ENCODE measurements around the gene IMMP2L. TPM values are rescaled to one million over a fixed set of nuclear protein-coding genes. Genes with fewer than 3 reads are reported as not detected.

The IMMP2L gene
- total and polyA plus RNA-seq, 8 donors: 2.5 to 40.8 (median 20.0) TPM; not detected in 1

DNA sequence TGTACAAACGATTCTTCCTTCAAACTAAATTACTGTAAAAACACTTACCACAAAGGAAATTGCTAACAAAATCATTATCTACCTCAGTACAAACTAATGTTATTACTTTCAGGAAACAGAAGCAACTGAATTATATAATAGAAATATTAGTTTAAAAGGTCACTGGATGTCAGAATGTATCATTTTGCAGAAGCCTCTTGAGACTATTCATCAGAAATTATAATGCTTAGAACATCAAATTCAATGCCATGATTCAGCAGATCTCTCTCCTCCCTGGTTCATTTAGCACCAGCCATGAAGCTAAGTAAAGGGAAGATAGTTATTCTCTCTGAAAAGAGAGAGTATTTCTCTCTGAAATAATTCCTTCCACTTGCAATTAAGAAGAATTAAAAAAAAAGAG, 223.3 kb downstream of the IMMP2L start:
- DNase-seq: peak in 1 of 2 donors; percentile 3
- Histone ChIP-seq H3K4me3 (no peak overlapping the region), H3K9me3 (peaks cover 6 to 15% (median 11%) of the 10 kb centered on the region in 4 donors), H3K27ac (no peak overlapping the region), H3K27me3 (no peaks in the 10 kb centered on the region), H3K4me1 (no peaks in the 10 kb centered on the region), H3K36me3 (no peaks in the 10 kb centered on the region)
- TF ChIP-seq POLR2A (IDR thresholded peaks at IDR 0.05): no peak
- no peak for TF ChIP-seq POLR2AphosphoS5 (IDR thresholded peaks at IDR 0.05)
- no peak for TF ChIP-seq CTCF (IDR thresholded peaks at IDR 0.05)
- no peak for TF ChIP-seq EP300 (IDR thresholded peaks at IDR 0.05)
- intact Hi-C loops (cut with DNase I; ENCODE audit: low total_unique reads): no loop called here
- WGBS, 5 donors: 47 to 69% (median 64%) methylated on average over 1 of the region's 1 CpG

DNA sequence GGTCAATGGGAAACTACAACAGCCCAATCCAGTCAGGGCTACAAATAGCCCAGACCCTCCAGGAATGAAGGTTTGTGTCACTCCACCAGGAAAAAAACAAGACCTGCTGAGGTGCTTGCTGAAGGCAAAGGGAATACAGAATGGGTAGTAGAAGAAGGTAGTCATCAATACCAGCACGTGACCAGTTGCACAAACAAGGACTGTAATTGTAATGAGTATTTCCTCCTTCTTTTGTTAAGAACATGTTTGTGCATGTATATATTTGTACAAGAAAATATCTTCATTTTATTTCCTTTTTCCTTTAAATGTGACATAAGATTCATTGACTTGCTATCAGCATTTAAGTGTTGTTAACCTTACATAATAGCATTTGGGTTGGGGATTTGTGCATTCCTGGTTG, 229.3 kb downstream of the IMMP2L start:
- WGBS, 5 donors: 64 to 88% (median 76%) methylated on average over 1 of the region's 1 CpG

DNA sequence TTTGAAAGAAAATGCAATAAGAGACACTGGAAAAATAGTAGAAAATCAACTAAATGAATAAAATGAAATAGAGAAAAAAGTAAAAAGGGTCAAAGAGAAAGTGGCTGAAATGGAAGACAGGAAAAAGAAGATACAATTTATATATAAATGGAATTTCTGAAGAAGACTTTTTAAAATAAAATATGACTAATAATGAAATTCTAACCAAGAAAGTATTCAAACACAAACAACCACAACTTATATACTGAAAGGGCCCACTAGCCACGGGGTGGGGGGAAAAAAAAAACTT, 232.1 kb downstream of the IMMP2L start:
- intact Hi-C loops (cut with DNase I; ENCODE audit: low total_unique reads): no loop called here
- Histone ChIP-seq H3K4me3 (no peak overlapping the region), H3K27me3 (no peaks in the 10 kb centered on the region), H3K36me3 (no peaks in the 10 kb centered on the region), H3K4me1 (no peaks in the 10 kb centered on the region), H3K27ac (no peak overlapping the region), H3K9me3 (peaks cover 0 to 4% (median 0%) of the 10 kb centered on the region in 4 donors)
- TF ChIP-seq POLR2A (IDR thresholded peaks at IDR 0.05) (no peak), CTCF (IDR thresholded peaks at IDR 0.05) (no peak), EP300 (IDR thresholded peaks at IDR 0.05) (no peak), POLR2AphosphoS5 (IDR thresholded peaks at IDR 0.05) (no peak)
- DNase-seq: no peak
- WGBS, 5 donors: 65 to 79% (median 73%) methylated on average over 1 of the region's 1 CpG

More for the DNA sequence above, 229.3 kb downstream of the IMMP2L start:
- TF ChIP-seq POLR2AphosphoS5 (IDR thresholded peaks at IDR 0.05) (no peak), CTCF (IDR thresholded peaks at IDR 0.05) (no peak), POLR2A (IDR thresholded peaks at IDR 0.05) (no peak), EP300 (IDR thresholded peaks at IDR 0.05) (no peak)
- Histone ChIP-seq H3K4me1 (no peaks in the 10 kb centered on the region), H3K27me3 (no peaks in the 10 kb centered on the region), H3K27ac (no peak overlapping the region), H3K9me3 (peaks cover 0 to 4% (median 0%) of the 10 kb centered on the region in 4 donors), H3K4me3 (no peak overlapping the region), H3K36me3 (no peaks in the 10 kb centered on the region)
- no peak for DNase-seq
- intact Hi-C loops (cut with DNase I; ENCODE audit: low total_unique reads): no loop called here

DNA sequence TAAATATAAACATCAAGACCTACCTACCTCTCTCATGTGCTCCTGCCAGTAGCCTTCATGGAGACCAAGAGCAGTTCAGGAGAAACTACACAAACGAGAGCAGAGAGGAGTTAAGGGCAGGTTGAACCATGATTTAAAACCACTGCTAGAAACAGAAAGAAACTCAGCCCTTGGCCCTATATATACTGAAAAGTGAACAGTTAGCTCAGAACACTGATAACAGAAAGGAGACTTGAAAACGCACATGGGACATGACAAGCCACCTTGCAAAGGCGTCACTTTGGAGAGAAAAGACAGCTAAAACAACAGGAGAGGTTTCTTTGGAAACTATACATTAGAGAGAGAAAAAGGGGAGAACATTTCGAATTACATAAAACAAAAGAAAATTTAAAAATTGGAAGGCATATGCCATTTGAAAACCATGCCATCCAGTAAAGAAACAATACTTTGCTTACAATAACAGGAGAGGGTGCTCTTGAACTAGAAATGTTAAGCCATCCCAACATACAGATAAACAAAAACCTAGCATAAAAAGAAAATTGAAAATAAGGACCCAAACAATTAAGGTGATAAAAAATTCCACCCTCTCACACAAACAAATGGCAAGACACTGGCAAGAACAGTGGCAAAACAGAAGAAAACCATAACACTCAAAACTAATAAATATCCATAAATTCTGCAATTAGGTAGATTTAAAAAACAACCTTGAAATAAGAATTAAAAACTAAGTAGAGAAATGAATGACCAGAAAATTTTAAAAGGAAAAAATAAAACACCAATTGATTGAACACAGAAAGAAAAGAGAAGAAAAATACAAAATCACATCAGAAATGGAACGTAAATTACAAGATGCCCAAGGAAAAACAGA, 232.7 kb downstream of the IMMP2L start:
- H3K4me1 ChIP-seq: no peaks in the 10 kb centered on the region
- H3K27ac ChIP-seq: no peak overlapping the region
- peaks cover 0 to 4% (median 0%) of the 10 kb centered on the region in 4 donors for H3K9me3 ChIP-seq
- no peak for DNase-seq
- TF ChIP-seq CTCF (IDR thresholded peaks at IDR 0.05) (no peak), POLR2A (IDR thresholded peaks at IDR 0.05) (no peak), EP300 (IDR thresholded peaks at IDR 0.05) (no peak), POLR2AphosphoS5 (IDR thresholded peaks at IDR 0.05) (no peak)
- no peaks in the 10 kb centered on the region for H3K27me3 ChIP-seq
- intact Hi-C loops (cut with DNase I; ENCODE audit: low total_unique reads): no loop called here
- WGBS, 5 donors: 86 to 93% (median 89%) methylated on average over 5 of the region's 5 CpGs
- H3K4me3 ChIP-seq: no peak overlapping the region
- H3K36me3 ChIP-seq: no peaks in the 10 kb centered on the region
